IMR-90 (cell line): Measurements from ENCODE around the gene MAML1. TPM values are rescaled to one million over a fixed set of nuclear protein-coding genes. Genes with fewer than 3 reads are reported as not detected.
A peak's percentile ranks its signal among the peaks of the same experiment; 100 is the strongest.

Experiments used
- ATAC-seq: fragments of 200-7000 bp; cut with Tn5 transposase; 2 replicates; pipeline ENCODE4 v1.9.1; 2020; ENCODE audit warnings: low read depth, mild to moderate bottlenecking, moderate library complexity
- BruUV-seq: library from RNA; stranded (reverse); fragments of 400-500 nt; replicated peaks from 2 replicates; lab custom pipeline; 2021; lab: Mats Ljungman, UMichigan
- CTCF ChIA-PET: fragments of 300-600 bp; formaldehyde crosslinking; extraction: SDS; loops from one replicate; lab custom pipeline; 2021; ENCODE audit warnings: antibody characterized with exemption; lab: Yijun Ruan, JAX
- POLR2A ChIA-PET: fragments of 300-600 bp; sonication (Branson Sonifier 250); formaldehyde crosslinking; loops from one replicate; lab custom pipeline; 2022; ENCODE audit warnings: antibody characterized with exemption; ENCODE audit not compliant: unreplicated experiment; lab: Charles Lee
- DNase-seq: peaks from one replicate; pipeline ENCODE4 v3.0.0; 2013
- H2AFZ ChIP-seq: replicated peaks from 2 replicates; pipeline ENCODE3; 2013; ENCODE audit warnings: low read length, mild to moderate bottlenecking; ENCODE audit not compliant: poor library complexity
- H2AK5ac ChIP-seq: 2 replicates; pipeline ENCODE4 v1.6.1; 2013; ENCODE audit warnings: low read depth, low read length, inconsistent platforms
- H2AK9ac ChIP-seq: replicated peaks from 2 replicates; pipeline ENCODE3; 2013; ENCODE audit warnings: mild to moderate bottlenecking, low read depth, low read length, moderate library complexity; ENCODE audit not compliant: poor library complexity
- H2BK120ac ChIP-seq: 2 replicates; pipeline ENCODE4 v1.6.1; 2013; ENCODE audit warnings: low read depth, low read length, inconsistent platforms
- H2BK15ac ChIP-seq: 3 replicates; pipeline ENCODE4 v1.6.1; 2013; ENCODE audit warnings: low read depth, low read length, inconsistent platforms
- H2BK20ac ChIP-seq: 2 replicates; pipeline ENCODE4 v1.6.1; 2013; ENCODE audit warnings: low read depth, mild to moderate bottlenecking, inconsistent platforms, low read length, moderate library complexity
- H2BK5ac ChIP-seq: 2 replicates; pipeline ENCODE4 v1.6.1; 2013; ENCODE audit warnings: mild to moderate bottlenecking, low read depth, low read length, inconsistent platforms; ENCODE audit not compliant: poor library complexity, severe bottlenecking
- H3K14ac ChIP-seq: replicated peaks from 2 replicates; pipeline ENCODE4 v1.6.1; 2013; ENCODE audit warnings: low read depth, low read length, inconsistent platforms
- H3K18ac ChIP-seq: 2 replicates; pipeline ENCODE4 v1.6.1; 2013; ENCODE audit warnings: low read depth, low read length, control low read depth
- H3K23ac ChIP-seq: 2 replicates; pipeline ENCODE4 v1.6.1; 2013; ENCODE audit warnings: low read depth, low read length, inconsistent platforms
- H3K27ac ChIP-seq: 2 replicates; pipeline ENCODE4 v1.5.1; 2013; ENCODE audit warnings: mild to moderate bottlenecking, control low read depth, low read length; ENCODE audit not compliant: insufficient read depth
- H3K27me3 ChIP-seq: 2 replicates; pipeline ENCODE4 v1.6.1; 2013; ENCODE audit warnings: low read length; ENCODE audit not compliant: control insufficient read depth, insufficient read depth
- H3K36me3 ChIP-seq: 2 replicates; pipeline ENCODE4 v1.6.1; 2013; ENCODE audit warnings: low read length, mixed read lengths; ENCODE audit not compliant: control insufficient read depth, insufficient read depth
- H3K4ac ChIP-seq: 2 replicates; pipeline ENCODE4 v1.6.1; 2013; ENCODE audit warnings: low read depth, low read length, inconsistent platforms
- H3K4me1 ChIP-seq: 2 replicates; pipeline ENCODE4 v1.6.1; 2013; ENCODE audit warnings: low read length, mixed read lengths; ENCODE audit not compliant: control insufficient read depth, insufficient read depth
- H3K4me2 ChIP-seq: 2 replicates; pipeline ENCODE4 v1.6.1; 2013; ENCODE audit warnings: low read depth, mild to moderate bottlenecking, control low read depth, low read length, moderate library complexity
- H3K4me3 ChIP-seq: 2 replicates; pipeline ENCODE4 v1.5.1; 2013; ENCODE audit warnings: low read depth, mild to moderate bottlenecking, control low read depth, low read length, moderate library complexity; ENCODE audit not compliant: insufficient read depth
- H3K56ac ChIP-seq: 2 replicates; pipeline ENCODE4 v1.6.1; 2013; ENCODE audit warnings: low read length, inconsistent platforms; ENCODE audit not compliant: insufficient read depth; ENCODE audit errors: extremely low read depth
- H3K79me1 ChIP-seq, 2 experiments: 2 replicates each; pipeline ENCODE4 v1.6.1; 2013; ENCODE audit warnings: low read length in 2 of 2, inconsistent platforms in 1 of 2, low read depth in 1 of 2
- H3K9ac ChIP-seq: 2 replicates; pipeline ENCODE4 v1.6.1; 2013; ENCODE audit warnings: low read depth, low read length, control low read depth
- H3K9me1 ChIP-seq: 2 replicates; pipeline ENCODE4 v1.6.1; 2013; ENCODE audit warnings: low read length, inconsistent platforms; ENCODE audit not compliant: insufficient read depth
- H3K9me3 ChIP-seq: 2 replicates; pipeline ENCODE4 v1.6.1; 2013; ENCODE audit warnings: low read length; ENCODE audit not compliant: control insufficient read depth, insufficient read depth
- H4K20me1 ChIP-seq: 2 replicates; pipeline ENCODE4 v1.6.1; 2013; ENCODE audit warnings: low read length, inconsistent platforms; ENCODE audit not compliant: insufficient read depth
- H4K5ac ChIP-seq: 2 replicates; pipeline ENCODE4 v1.6.1; 2013; ENCODE audit warnings: mild to moderate bottlenecking, low read depth, low read length, control low read depth
- H4K8ac ChIP-seq, 2 experiments: 2 replicates each; pipeline ENCODE4 v1.6.1; 2013; ENCODE audit warnings: low read depth in 2 of 2, low read length in 2 of 2, control low read depth in 1 of 2, inconsistent platforms in 1 of 2
- H4K91ac ChIP-seq: 2 replicates; pipeline ENCODE4 v1.6.1; 2013; ENCODE audit warnings: low read depth, low read length, inconsistent platforms; ENCODE audit not compliant: insufficient read depth
- BHLHE40 ChIP-seq: fragments of 150-350 bp; IDR thresholded peaks from 2 replicates; pipeline ENCODE4 v1.6.1; 2016; ENCODE audit warnings: mild to moderate bottlenecking, low read depth, low read length
- CEBPB ChIP-seq: IDR thresholded peaks from 2 replicates; pipeline ENCODE4 v1.6.1; 2012; ENCODE audit warnings: low read depth, low read length, improper control_type of control experiment
- CTCF ChIP-seq: conservative IDR thresholded peaks from 2 replicates; pipeline ENCODE4 v1.5.1; 2012; ENCODE audit warnings: mild to moderate bottlenecking, low read depth, low read length, improper control_type of control experiment
- ELK1 ChIP-seq: fragments of 150-350 bp; IDR thresholded peaks from 2 replicates; pipeline ENCODE4 v1.6.1; 2016; ENCODE audit warnings: low read depth, mild to moderate bottlenecking, low read length, moderate library complexity, borderline replicate concordance
- FOS ChIP-seq: fragments of 150-350 bp; IDR thresholded peaks from 2 replicates; pipeline ENCODE4 v1.6.1; 2016; ENCODE audit warnings: low read depth, low read length
- MAFK ChIP-seq: IDR thresholded peaks from 2 replicates; pipeline ENCODE4 v1.6.1; 2012; ENCODE audit warnings: low read depth, low read length, improper control_type of control experiment
- MAZ ChIP-seq: IDR thresholded peaks from 2 replicates; pipeline ENCODE4 v1.6.1; 2012; ENCODE audit warnings: low read depth, mild to moderate bottlenecking, low read length, improper control_type of control experiment, moderate library complexity, borderline replicate concordance
- MXI1 ChIP-seq: IDR thresholded peaks from 2 replicates; pipeline ENCODE4 v1.6.1; 2012; ENCODE audit warnings: low read depth, mild to moderate bottlenecking, low read length, moderate library complexity, borderline replicate concordance
- NFE2L2 ChIP-seq: fragments of 150-350 bp; IDR thresholded peaks from 2 replicates; pipeline ENCODE4 v1.6.1; 2016; ENCODE audit warnings: low read depth, mild to moderate bottlenecking, low read length
- POLR2A ChIP-seq: IDR thresholded peaks from 2 replicates; pipeline ENCODE4 v1.6.1; 2012; ENCODE audit warnings: mild to moderate bottlenecking, low read depth, low read length
- RAD21 ChIP-seq: IDR thresholded peaks from 2 replicates; pipeline ENCODE4 v1.6.1; 2012; ENCODE audit warnings: low read length, improper control_type of control experiment
- RCOR1 ChIP-seq: IDR thresholded peaks from 2 replicates; pipeline ENCODE4 v1.6.1; 2012; ENCODE audit warnings: mild to moderate bottlenecking, low read length, improper control_type of control experiment; ENCODE audit not compliant: insufficient replicate concordance
- RFX5 ChIP-seq: IDR thresholded peaks from 2 replicates; pipeline ENCODE4 v1.8.0; 2012; ENCODE audit warnings: low read depth, mild to moderate bottlenecking, low read length, moderate library complexity
- USF2 ChIP-seq: fragments of 150-350 bp; IDR thresholded peaks from 2 replicates; pipeline ENCODE4 v1.6.1; 2017; ENCODE audit warnings: mild to moderate bottlenecking, antibody characterized with exemption, low read length, low read depth
- WGBS, 2 experiments: methylation state at CpG; one replicate each; pipeline versions ENCODE4 v1.1.5 to v1.1.7; 2013; ENCODE audit warnings: missing lambda C conversion rate in 2 of 2; ENCODE audit not compliant: insufficient read length in 1 of 2; ENCODE audit errors: extremely low coverage in 2 of 2; 5-methylcytosine and 5-hydroxymethylcytosine counted together
- dilution Hi-C: fragments of 300-500 bp; cut with HindIII; formaldehyde crosslinking; loops from one replicate; pipeline ENCODE4 v1.14.3; 2018; ENCODE audit warnings: low sequenced_read_pairs; ENCODE audit not compliant: unreplicated experiment
- in situ Hi-C: fragments of 300-500 bp; cut with MboI; formaldehyde crosslinking; loops from 3 replicates; pipeline ENCODE4 v1.14.3; 2019; ENCODE audit warnings: low sequenced_read_pairs, inconsistent platforms, mixed read lengths
- intact Hi-C: fragments of 100-400 bp; cut with micrococcal nuclease; formaldehyde crosslinking; loops from 2 replicates; pipeline ENCODE4 v1.10.0; 2022
- polyA plus RNA-seq, 3 experiments: library from polyadenylated mRNA; depleted of rRNA; stranded (reverse); fragments of >200 nt; gene quantifications; 2 replicates each; pipeline ENCODE4 v1.2.3, GENCODE V29; 2012; ENCODE audit warnings: low replicate concordance in 1 of 3
- total RNA-seq: library from RNA; depleted of rRNA; stranded (reverse); fragments of >200 nt; gene quantifications from 2 replicates; pipeline ENCODE4 v1.2.3, GENCODE V29; 2012

The MAML1 gene
- total and polyA plus RNA-seq, 2 of the 4 experiments (the other 2 are of a cell fraction), result 4.7 to 10.2 TPM

GRCh38 chr5:179824745-179825112 is 92.1 kb downstream of the MAML1 start:
- BruUV-seq, result no TSS peak
- no peak for DNase-seq
- POLR2A ChIA-PET, result no interaction called here

More at GRCh38 chr5:179824745-179825112, 92.1 kb downstream of the MAML1 start:
- TF ChIP-seq RCOR1 (no peak), POLR2A (no peak; the same call in 1 of the 2 replicates), NFE2L2 (no peak), RAD21 (no peak), MAZ (no peak), ELK1 (no peak), CEBPB (no peak), USF2 (no peak), BHLHE40 (no peak), CTCF (no peak), RFX5 (no peak), MAFK (no peak), FOS (no peak), MXI1 (no peak)
- Histone ChIP-seq H3K18ac (no peak overlapping the region), H3K4me1 (peaks cover 26% of the 10 kb centered on the region), H3K9me1 (peaks cover 33% of the 10 kb centered on the region), H4K5ac (no peak overlapping the region), H2AK5ac (no peak overlapping the region), H4K91ac (no peak overlapping the region), H2BK15ac (no peak overlapping the region), H3K14ac (no peak overlapping the region), H2AFZ (no peak overlapping the region), H3K4ac (no peak overlapping the region), H3K27ac (no peak overlapping the region), H3K9ac (no peak overlapping the region), H3K36me3 (peaks cover 67% of the 10 kb centered on the region), H2BK120ac (no peak overlapping the region), H3K4me3 (no peak overlapping the region), H4K8ac (no peak overlapping the region), H4K20me1 (peaks cover 85% of the 10 kb centered on the region), H2BK5ac (no peak overlapping the region), H3K56ac (no peak overlapping the region), H3K9me3 (no peaks in the 10 kb centered on the region), H3K79me1 (peaks cover 27 to 79% of the 10 kb centered on the region in 2 experiments), H2BK20ac (no peak overlapping the region), H3K4me2 (peak overlapping the region; percentile 18; the same call in 1 of the 2 replicates), H3K27me3 (no peaks in the 10 kb centered on the region), H2AK9ac (no peak overlapping the region), H3K23ac (no peak overlapping the region)
- no peak for ATAC-seq
- WGBS, 2 experiments, result 80% methylated on average over 1 of the region's 3 CpGs; no CpG with 5 or more reads in 1 of the 2 experiments
- dilution Hi-C loops (no loop called here), intact Hi-C loops (loop anchor here (5.0 kb wide), 1 partner anchor 202 kb away; the partner anchor contains the start of gene HNRNPH1), in situ Hi-C loops (no loop called here)
- CTCF ChIA-PET, result no interaction called here
